Astrocyte of the cerebellum (primary cell): ENCODE measurements around the gene EBF3.

Experiments used
- DNase-seq: peaks from one replicate; pipeline ENCODE4 v3.0.0-alpha.2; 2011; ENCODE audit warnings: low read depth
- H3K4me3 ChIP-seq: 2 replicates; pipeline ENCODE4 v1.5.1; 2011; ENCODE audit warnings: mild to moderate bottlenecking, low read depth, low read length, moderate library complexity
- CTCF ChIP-seq: IDR thresholded peaks from 2 replicates; pipeline ENCODE4 v1.5.1; 2012; ENCODE audit warnings: low read length, low read depth, moderate library complexity, mild to moderate bottlenecking; ENCODE audit errors: missing control alignments
- in situ Hi-C: cut with HindIII; loops from 2 replicates; pipeline ENCODE4 v1.10.0; 2017; ENCODE audit warnings: low sequenced_read_pairs

EBF3 gene

GRCh38 chr10:129959544-129960480, 4.3 kb downstream of the EBF3 start:
- in situ Hi-C loops = no loop called here
- no peak overlapping the region for H3K4me3 ChIP-seq
- DNase-seq = no peak
- no peak for TF ChIP-seq CTCF

- TF ChIP-seq CTCF = no peak
- no peak overlapping the region for H3K4me3 ChIP-seq
Measured at GRCh38 chr10:129958629-129959543, 5.2 kb downstream of the EBF3 start.

GRCh38 chr10:129958148-129958628, 5.9 kb downstream of the EBF3 start:
- no peak for DNase-seq
- in situ Hi-C loops = no loop called here

More at GRCh38 chr10:129958629-129959543, 5.2 kb downstream of the EBF3 start:
- in situ Hi-C loops = no loop called here
- DNase-seq = no peak

DNA sequence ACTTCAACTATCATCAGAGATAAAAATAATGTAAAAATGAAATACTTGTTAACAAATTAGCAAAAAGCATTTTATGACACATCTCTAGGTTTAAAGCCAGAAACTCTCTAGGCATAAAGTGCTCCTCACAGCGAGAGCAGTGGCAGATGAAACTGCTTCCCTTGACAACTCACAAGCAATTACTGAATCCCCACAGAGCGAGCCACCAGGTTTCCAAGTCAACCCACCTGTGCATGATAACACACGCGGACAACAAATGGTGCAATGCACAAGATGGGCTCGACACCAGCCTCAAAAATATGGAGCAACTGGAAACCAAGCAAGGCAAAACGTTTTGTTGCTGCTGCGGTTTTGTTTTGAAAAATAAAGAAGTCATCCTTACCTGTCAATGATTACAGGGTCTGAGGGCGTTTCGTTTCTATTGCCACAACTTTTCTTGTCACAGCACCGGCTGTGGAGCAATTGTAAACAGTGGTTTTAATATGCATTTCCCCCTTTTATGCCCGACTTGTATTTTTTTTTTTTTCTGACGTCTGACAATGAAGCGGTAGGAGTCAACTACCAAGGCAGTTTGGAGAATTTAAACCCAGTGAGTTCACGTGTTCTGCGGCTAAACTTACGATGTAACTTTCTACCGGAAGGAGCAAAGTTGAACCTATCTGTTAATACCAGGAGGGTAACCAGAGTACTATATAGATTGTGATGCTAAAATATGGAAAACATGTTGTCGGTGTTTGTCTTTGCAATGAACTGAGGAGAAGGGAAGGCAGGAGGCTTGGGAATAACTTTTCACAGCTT, 7.0 kb downstream of the EBF3 start:
- no peak for DNase-seq
- no peak for TF ChIP-seq CTCF
- H3K4me3 ChIP-seq = no peak overlapping the region
- in situ Hi-C loops = no loop called here

More at GRCh38 chr10:129958148-129958628, 5.9 kb downstream of the EBF3 start:
- no peak for TF ChIP-seq CTCF
- no peak overlapping the region for H3K4me3 ChIP-seq

- in situ Hi-C loops = no loop called here
- no peak overlapping the region for H3K4me3 ChIP-seq
- no peak for DNase-seq
- no peak for TF ChIP-seq CTCF
Measured at GRCh38 chr10:129956286-129956670, 7.8 kb downstream of the EBF3 start.
